Lung (tissue), 12 donors: Measurements from ENCODE around the gene LIMCH1. TPM values are rescaled to one million over a fixed set of nuclear protein-coding genes. Genes with fewer than 3 reads are reported as not detected.

Source experiments
- ATAC-seq: fragments of 200-7000 bp; cut with Tn5 transposase; one replicate; pipeline ENCODE4 v1.9.1; 2020; ENCODE audit warnings: moderate number of reproducible peaks; ENCODE audit not compliant: insufficient read depth, low FRiP score
- DNase-seq, 3 donors: peaks; one replicate each; pipeline ENCODE4 v3.0.0-alpha.2; 2013 to 2017
- H3K27ac ChIP-seq, 2 donors: one replicate each; pipeline ENCODE4 v1.5.1; 2013; ENCODE audit warnings: mild to moderate bottlenecking in 2 of 2, moderate library complexity in 2 of 2, control low read depth in 1 of 2, inconsistent platforms in 1 of 2, low read depth in 1 of 2, low read length in 1 of 2
- H3K27me3 ChIP-seq, 3 donors: one replicate each; pipeline ENCODE4 v1.5.1; 2013; ENCODE audit warnings: low read length in 2 of 3; ENCODE audit not compliant: control insufficient read depth in 3 of 3, insufficient read depth in 3 of 3
- H3K36me3 ChIP-seq, 4 donors: one replicate each; pipeline ENCODE4 v1.5.1; 2013; ENCODE audit warnings: low read length in 4 of 4, mild to moderate bottlenecking in 1 of 4, moderate library complexity in 1 of 4; ENCODE audit not compliant: control insufficient read depth in 4 of 4, insufficient read depth in 4 of 4
- H3K4me1 ChIP-seq, 5 donors: one replicate each; pipeline ENCODE4 v1.5.1; 2013; ENCODE audit warnings: low read length in 5 of 5, mild to moderate bottlenecking in 2 of 5, moderate library complexity in 1 of 5; ENCODE audit not compliant: control insufficient read depth in 5 of 5, insufficient read depth in 5 of 5
- H3K4me3 ChIP-seq: one replicate; pipeline ENCODE4 v1.5.1; 2013; ENCODE audit warnings: mild to moderate bottlenecking, control low read depth, moderate library complexity
- H3K9ac ChIP-seq, 2 donors: one replicate each; pipeline ENCODE4 v1.5.1; 2013; ENCODE audit warnings: low read length in 2 of 2, control low read depth in 1 of 2; ENCODE audit not compliant: insufficient read depth in 1 of 2
- H3K9me3 ChIP-seq, 4 donors: one replicate each; pipeline ENCODE4 v1.5.1; 2013; ENCODE audit warnings: low read length in 3 of 4, mild to moderate bottlenecking in 1 of 4, moderate library complexity in 1 of 4; ENCODE audit not compliant: control insufficient read depth in 4 of 4, insufficient read depth in 3 of 4
- WGBS, 2 donors: extraction: QIAGEN DNeasy Blood & Tissue Kit; methylation state at CpG; one replicate each; pipeline ENCODE4 v1.1.7; 2013; 5-methylcytosine and 5-hydroxymethylcytosine counted together
- polyA plus RNA-seq, 2 donors: library from polyadenylated mRNA; stranded (reverse); fragments of 200-250 nt; gene quantifications; one replicate each; pipeline ENCODE4 v1.2.1, GENCODE V29; 2013
- total RNA-seq, 2 donors: library from RNA; depleted of rRNA in 1 of 2; stranded (reverse); fragments of >200 nt in 1 of 2; gene quantifications; one replicate each; pipeline ENCODE4 v1.2.1, GENCODE V29; 2014 to 2021
- TF ChIP-seq, protein P1 (sequence below): IDR thresholded peaks from 2 replicates; pipeline ENCODE4 v1.5.1; 2012; ENCODE audit warnings: mild to moderate bottlenecking; ENCODE audit errors: control extremely low read depth, extremely low read depth
- donor health status: control.
- donor health status: control.
- donor health status: Bipolar disorder and iron deficiency.
- donor health status: healthy.
- donor health status: DM: yes; HTN: yes; CAD: no.

Gene LIMCH1
- total and polyA plus RNA-seq, 4 donors = 43.4 to 299 (median 128) TPM

DNA sequence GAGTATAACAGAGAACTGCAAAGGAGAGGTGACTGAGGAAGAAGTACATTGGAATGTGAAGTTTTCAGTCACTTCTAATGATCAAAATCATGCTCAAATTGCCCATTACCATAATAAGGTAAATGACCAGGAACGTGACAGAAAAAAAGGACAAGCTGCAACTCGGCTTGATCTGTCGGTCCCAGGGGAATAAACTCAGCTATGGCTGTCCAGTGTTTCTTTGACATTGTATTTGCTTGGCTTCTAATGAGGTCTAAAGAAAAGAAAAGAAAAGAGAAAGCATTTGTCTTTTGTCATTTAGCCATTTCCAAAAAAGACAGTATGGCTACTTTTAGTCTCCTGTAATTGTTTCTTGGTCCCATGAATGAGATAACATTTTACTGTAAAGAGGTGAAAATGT, 185.3 kb downstream of the LIMCH1 start:
- Histone ChIP-seq H3K9me3 (peaks cover 0 to 7% (median 2%) of the 10 kb centered on the region in 4 donors), H3K36me3 (no peaks in the 10 kb centered on the region), H3K27me3 (peaks cover 0 to 39% (median 9%) of the 10 kb centered on the region in 3 donors), H3K4me1 (no peaks in the 10 kb centered on the region), H3K4me3 (no peak overlapping the region), H3K27ac (no peak overlapping the region), H3K9ac (no peak overlapping the region)
- WGBS, 2 donors = 87 to 88% methylated on average over 3 of the region's 3 CpGs
- ATAC-seq (no peak), DNase-seq (no peak)
- TF ChIP-seq, protein P1, sequence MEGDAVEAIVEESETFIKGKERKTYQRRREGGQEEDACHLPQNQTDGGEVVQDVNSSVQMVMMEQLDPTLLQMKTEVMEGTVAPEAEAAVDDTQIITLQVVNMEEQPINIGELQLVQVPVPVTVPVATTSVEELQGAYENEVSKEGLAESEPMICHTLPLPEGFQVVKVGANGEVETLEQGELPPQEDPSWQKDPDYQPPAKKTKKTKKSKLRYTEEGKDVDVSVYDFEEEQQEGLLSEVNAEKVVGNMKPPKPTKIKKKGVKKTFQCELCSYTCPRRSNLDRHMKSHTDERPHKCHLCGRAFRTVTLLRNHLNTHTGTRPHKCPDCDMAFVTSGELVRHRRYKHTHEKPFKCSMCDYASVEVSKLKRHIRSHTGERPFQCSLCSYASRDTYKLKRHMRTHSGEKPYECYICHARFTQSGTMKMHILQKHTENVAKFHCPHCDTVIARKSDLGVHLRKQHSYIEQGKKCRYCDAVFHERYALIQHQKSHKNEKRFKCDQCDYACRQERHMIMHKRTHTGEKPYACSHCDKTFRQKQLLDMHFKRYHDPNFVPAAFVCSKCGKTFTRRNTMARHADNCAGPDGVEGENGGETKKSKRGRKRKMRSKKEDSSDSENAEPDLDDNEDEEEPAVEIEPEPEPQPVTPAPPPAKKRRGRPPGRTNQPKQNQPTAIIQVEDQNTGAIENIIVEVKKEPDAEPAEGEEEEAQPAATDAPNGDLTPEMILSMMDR = no peak

DNA sequence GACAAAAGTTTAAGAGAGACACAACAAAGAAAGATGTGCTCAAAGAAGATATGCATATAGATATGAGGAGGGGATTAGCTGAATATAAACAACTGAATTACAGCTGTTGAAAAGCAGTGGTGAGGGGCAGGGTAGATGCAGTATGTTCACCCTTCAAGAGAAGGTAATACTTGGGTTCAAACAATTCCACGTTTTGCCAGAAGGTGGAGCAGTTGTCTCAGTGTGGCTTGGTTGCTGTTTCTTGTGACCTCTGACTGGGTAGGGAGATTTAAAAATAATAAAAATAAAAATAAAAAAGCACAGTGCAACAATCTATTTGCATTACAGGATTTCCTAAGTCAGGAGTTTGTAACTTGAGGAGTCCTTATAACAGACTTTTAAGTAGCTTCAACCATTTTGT, 187.3 kb downstream of the LIMCH1 start:
- H3K4me3 ChIP-seq = no peak overlapping the region

GRCh38 chr4:41727861-41728572, 190.1 kb downstream of the LIMCH1 start:
- Histone ChIP-seq H3K4me1 (no peaks in the 10 kb centered on the region), H3K36me3 (no peaks in the 10 kb centered on the region), H3K9me3 (peaks cover 0 to 4% (median 2%) of the 10 kb centered on the region in 4 donors), H3K27me3 (peaks cover 3 to 50% (median 23%) of the 10 kb centered on the region in 3 donors), H3K9ac (no peak overlapping the region), H3K27ac (no peak overlapping the region), H3K4me3 (no peak overlapping the region)
- TF ChIP-seq, protein P1 = no peak
- ATAC-seq = no peak
- 70 to 74% methylated on average over 4 of the region's 4 CpGs for WGBS, 2 donors
- DNase-seq = no peak

More for the DNA sequence above, 187.3 kb downstream of the LIMCH1 start:
- Histone ChIP-seq H3K9ac (no peak overlapping the region), H3K27me3 (peaks cover 0 to 42% (median 15%) of the 10 kb centered on the region in 3 donors), H3K9me3 (peaks cover 0 to 4% (median 2%) of the 10 kb centered on the region in 4 donors), H3K4me1 (no peaks in the 10 kb centered on the region), H3K36me3 (no peaks in the 10 kb centered on the region), H3K27ac (no peak overlapping the region)
- DNase-seq = no peak
- TF ChIP-seq, protein P1 = no peak
- ATAC-seq = no peak
- 5 to 10% methylated on average over 1 of the region's 1 CpG for WGBS, 2 donors
